Gastroesophageal sphincter (tissue), 4 donors: ENCODE measurements around the gene SAMD4A. TPM values are rescaled to one million over a fixed set of nuclear protein-coding genes. Genes with fewer than 3 reads are reported as not detected.

Experiments
- ATAC-seq: fragments of 150-250 bp; one replicate; pipeline ENCODE4 v1.9.1; 2016; ENCODE audit warnings: mild to moderate bottlenecking, moderate library complexity
- H3K27ac ChIP-seq, 4 donors: fragments of 200-600 bp; sonication (generic) in 3 of 4; 1 replicate in 3 of 4; 2 replicates in 1 of 4; pipeline ENCODE4 v1.5.1; 2016 to 2019
- H3K27me3 ChIP-seq: fragments of 200-600 bp; sonication (generic); one replicate; pipeline ENCODE4 v1.5.1; 2019
- H3K36me3 ChIP-seq, 2 donors: fragments of 200-600 bp; sonication (generic); one replicate each; pipeline ENCODE4 v1.5.1; 2019; ENCODE audit warnings: control low read depth in 1 of 2
- H3K4me1 ChIP-seq, 3 donors: fragments of 200-600 bp; sonication (generic); 1 replicate in 2 of 3; 2 replicates in 1 of 3; pipeline ENCODE4 v1.5.1; 2016 to 2019; ENCODE audit warnings: control low read depth in 2 of 3
- H3K4me3 ChIP-seq, 2 donors: fragments of 200-600 bp; sonication (generic); one replicate each; pipeline ENCODE4 v1.5.1; 2019; ENCODE audit warnings: mild to moderate bottlenecking in 1 of 2, moderate library complexity in 1 of 2
- H3K9me3 ChIP-seq, 3 donors: fragments of 200-600 bp; sonication (generic); one replicate each; pipeline ENCODE4 v1.5.1; 2017 to 2019; ENCODE audit warnings: control low read depth in 2 of 3
- EP300 ChIP-seq: sonication (generic); formaldehyde crosslinking; IDR thresholded peaks from one replicate; pipeline ENCODE4 v1.6.1; 2017; ENCODE audit warnings: antibody characterized with exemption, mild to moderate bottlenecking
- POLR2A ChIP-seq, 2 donors: fragments of 450-650 bp; IDR thresholded peaks; one replicate each; pipeline ENCODE4 v1.6.1; 2017; ENCODE audit warnings: antibody characterized with exemption in 2 of 2, mild to moderate bottlenecking in 2 of 2, moderate library complexity in 1 of 2
- POLR2AphosphoS5 ChIP-seq: sonication (generic); formaldehyde crosslinking; IDR thresholded peaks from one replicate; pipeline ENCODE4 v1.6.1; 2017; ENCODE audit warnings: antibody characterized with exemption
- WGBS, 2 donors: methylation state at CpG; one replicate each; pipeline ENCODE4 v1.1.5; 2018; ENCODE audit warnings: low coverage in 1 of 2; 5-methylcytosine and 5-hydroxymethylcytosine counted together
- total RNA-seq, 4 donors: library from RNA; depleted of rRNA; stranded (reverse); fragments of >200 nt; gene quantifications; one replicate each; pipeline ENCODE4 v1.1.0, GENCODE V29; 2016
- TF ChIP-seq, protein P1 (sequence below), 4 experiments: fragments of 200-600 bp in 2 of 4; fragments of 450-650 bp in 2 of 4; sonication (generic) in 1 of 4; IDR thresholded peaks; one replicate each; pipeline ENCODE4 v1.5.1; 2017 to 2019; ENCODE audit warnings: antibody characterized with exemption in 4 of 4, mild to moderate bottlenecking in 2 of 4, moderate library complexity in 2 of 4

The SAMD4A gene
- total RNA-seq, 4 donors from 2014 or later, result 65.2 to 163 (median 89.7) TPM

DNA sequence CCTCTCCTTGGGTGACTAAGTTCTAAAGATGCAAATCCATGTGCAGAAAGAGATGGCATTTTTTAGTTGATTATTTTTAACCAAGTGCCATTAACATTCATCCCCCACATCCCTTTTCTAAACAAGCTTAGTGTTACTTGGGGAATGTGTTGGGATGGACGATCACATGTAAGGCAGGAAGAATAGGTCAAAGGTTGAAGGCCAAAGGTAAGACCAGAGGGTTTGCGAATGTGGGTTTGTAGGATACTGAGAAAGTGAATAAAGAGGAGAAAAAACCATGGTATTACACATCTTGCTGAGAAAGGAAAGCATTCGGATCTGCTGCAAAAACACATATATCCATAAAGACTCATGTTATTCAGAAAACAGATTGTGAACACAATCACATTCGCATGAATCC, 224.1 kb downstream of the SAMD4A start:
- H3K9me3 ChIP-seq, result peaks cover 0 to 10% (median 0%) of the 10 kb centered on the region in 3 donors
- no peak overlapping the region for H3K27ac ChIP-seq
- no peaks in the 10 kb centered on the region for H3K27me3 ChIP-seq
- no peak overlapping the region for H3K4me3 ChIP-seq
- 76 to 78% methylated on average over 4 of the region's 4 CpGs for WGBS, 2 donors
- ATAC-seq, result no peak
- no peak for TF ChIP-seq POLR2AphosphoS5
- no peak for TF ChIP-seq POLR2A (IDR thresholded peaks at IDR 0.05)
- TF ChIP-seq, protein P1, sequence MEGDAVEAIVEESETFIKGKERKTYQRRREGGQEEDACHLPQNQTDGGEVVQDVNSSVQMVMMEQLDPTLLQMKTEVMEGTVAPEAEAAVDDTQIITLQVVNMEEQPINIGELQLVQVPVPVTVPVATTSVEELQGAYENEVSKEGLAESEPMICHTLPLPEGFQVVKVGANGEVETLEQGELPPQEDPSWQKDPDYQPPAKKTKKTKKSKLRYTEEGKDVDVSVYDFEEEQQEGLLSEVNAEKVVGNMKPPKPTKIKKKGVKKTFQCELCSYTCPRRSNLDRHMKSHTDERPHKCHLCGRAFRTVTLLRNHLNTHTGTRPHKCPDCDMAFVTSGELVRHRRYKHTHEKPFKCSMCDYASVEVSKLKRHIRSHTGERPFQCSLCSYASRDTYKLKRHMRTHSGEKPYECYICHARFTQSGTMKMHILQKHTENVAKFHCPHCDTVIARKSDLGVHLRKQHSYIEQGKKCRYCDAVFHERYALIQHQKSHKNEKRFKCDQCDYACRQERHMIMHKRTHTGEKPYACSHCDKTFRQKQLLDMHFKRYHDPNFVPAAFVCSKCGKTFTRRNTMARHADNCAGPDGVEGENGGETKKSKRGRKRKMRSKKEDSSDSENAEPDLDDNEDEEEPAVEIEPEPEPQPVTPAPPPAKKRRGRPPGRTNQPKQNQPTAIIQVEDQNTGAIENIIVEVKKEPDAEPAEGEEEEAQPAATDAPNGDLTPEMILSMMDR (IDR thresholded peaks at IDR 0.05), result no peak
- TF ChIP-seq EP300, result no peak
- no peaks in the 10 kb centered on the region for H3K4me1 ChIP-seq
- peaks cover 0 to 60% of the 10 kb centered on the region in 2 donors for H3K36me3 ChIP-seq

DNA sequence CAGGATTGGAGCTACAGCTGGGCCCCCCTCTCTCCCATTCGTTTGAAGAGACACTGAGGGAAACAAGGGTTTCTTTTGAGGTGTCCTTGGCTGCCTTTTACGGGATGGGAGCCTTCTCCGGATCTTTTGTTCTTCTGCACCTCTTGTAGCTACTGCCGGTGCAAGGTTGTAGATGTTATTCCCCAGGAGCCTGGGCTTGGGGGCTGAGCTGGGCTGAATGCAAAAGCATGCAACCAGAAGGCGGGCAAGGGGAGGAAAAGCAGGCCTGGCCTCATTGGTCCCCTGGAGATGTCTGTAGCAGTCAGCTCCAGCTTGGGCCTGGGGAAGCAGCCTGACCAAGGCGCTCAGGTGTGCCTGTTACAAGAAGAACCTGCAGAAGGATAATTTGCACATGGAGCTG, 225.4 kb downstream of the SAMD4A start:
- no peak for ATAC-seq
- Histone ChIP-seq H3K36me3 (peaks cover 0 to 47% of the 10 kb centered on the region in 2 donors), H3K4me3 (no peak overlapping the region), H3K27ac (no peak overlapping the region), H3K4me1 (no peaks in the 10 kb centered on the region), H3K27me3 (no peaks in the 10 kb centered on the region), H3K9me3 (peaks cover 0 to 10% (median 0%) of the 10 kb centered on the region in 3 donors)
- TF ChIP-seq POLR2A (IDR thresholded peaks at IDR 0.05) (no peak), POLR2AphosphoS5 (no peak), EP300 (no peak)
- TF ChIP-seq, protein P1 (IDR thresholded peaks at IDR 0.05), result no peak
- 92% methylated on average over 5 of the region's 6 CpGs; no CpG with 5 or more reads in 1 of the 2 donors for WGBS, 2 donors

DNA sequence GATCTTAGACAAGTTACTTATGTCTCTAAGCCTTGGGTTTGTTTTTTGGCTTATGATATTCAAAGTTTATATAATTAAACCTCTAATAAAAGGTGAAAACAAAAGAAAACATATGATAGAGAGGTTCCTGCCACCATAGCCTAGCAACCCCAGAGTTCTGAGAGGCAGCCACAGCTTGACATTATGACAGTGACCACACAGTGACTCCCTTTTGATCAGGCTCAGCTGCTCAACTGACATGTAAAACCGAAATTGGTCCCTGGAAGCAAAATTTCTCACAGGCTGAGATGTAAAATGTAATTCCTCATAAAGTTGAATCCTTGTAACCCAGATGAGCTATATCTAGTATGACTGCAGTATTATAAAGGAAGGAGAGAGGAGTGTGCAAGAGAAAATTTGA, 227.2 kb downstream of the SAMD4A start:
- Histone ChIP-seq H3K4me1 (no peaks in the 10 kb centered on the region), H3K4me3 (no peak overlapping the region), H3K36me3 (peaks cover 0 to 28% of the 10 kb centered on the region in 2 donors), H3K27me3 (no peaks in the 10 kb centered on the region), H3K9me3 (peaks cover 0 to 10% (median 0%) of the 10 kb centered on the region in 3 donors), H3K27ac (no peak overlapping the region)
- ATAC-seq, result no peak
- 17 to 21% methylated on average over 1 of the region's 1 CpG for WGBS, 2 donors
- no peak for TF ChIP-seq EP300
- TF ChIP-seq, protein P1 (IDR thresholded peaks at IDR 0.05), result no peak
- no peak for TF ChIP-seq POLR2A (IDR thresholded peaks at IDR 0.05)
- TF ChIP-seq POLR2AphosphoS5, result no peak

DNA sequence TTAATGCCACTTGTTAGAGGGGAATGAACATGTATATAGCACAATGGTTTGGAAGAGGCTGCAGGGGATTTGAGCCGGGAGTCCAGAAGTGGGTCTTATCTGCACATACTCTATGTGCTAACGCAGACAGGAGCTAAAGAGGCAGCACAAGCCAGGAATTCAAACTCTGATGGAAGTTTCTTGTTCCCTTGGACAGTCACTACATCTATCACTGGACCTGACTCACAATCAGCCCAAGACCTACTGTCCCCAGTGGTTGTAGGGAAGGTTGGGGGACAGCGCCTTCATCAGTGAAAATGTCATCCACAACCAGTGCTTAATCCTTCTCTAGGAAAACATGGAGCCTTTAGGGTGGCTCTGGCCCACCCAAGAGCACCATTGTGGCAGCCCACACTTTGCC, 227.9 kb downstream of the SAMD4A start:
- Histone ChIP-seq H3K9me3 (peaks cover 0 to 10% (median 0%) of the 10 kb centered on the region in 3 donors), H3K27me3 (no peaks in the 10 kb centered on the region), H3K36me3 (peaks cover 0 to 22% of the 10 kb centered on the region in 2 donors), H3K27ac (no peak overlapping the region), H3K4me3 (no peak overlapping the region), H3K4me1 (no peaks in the 10 kb centered on the region)
- WGBS, 2 donors, result 100% methylated on average over 1 of the region's 3 CpGs
- no peak for TF ChIP-seq POLR2AphosphoS5
- TF ChIP-seq POLR2A (IDR thresholded peaks at IDR 0.05), result no peak
- no peak for TF ChIP-seq EP300
- TF ChIP-seq, protein P1 (IDR thresholded peaks at IDR 0.05), result no peak
- ATAC-seq, result no peak

DNA sequence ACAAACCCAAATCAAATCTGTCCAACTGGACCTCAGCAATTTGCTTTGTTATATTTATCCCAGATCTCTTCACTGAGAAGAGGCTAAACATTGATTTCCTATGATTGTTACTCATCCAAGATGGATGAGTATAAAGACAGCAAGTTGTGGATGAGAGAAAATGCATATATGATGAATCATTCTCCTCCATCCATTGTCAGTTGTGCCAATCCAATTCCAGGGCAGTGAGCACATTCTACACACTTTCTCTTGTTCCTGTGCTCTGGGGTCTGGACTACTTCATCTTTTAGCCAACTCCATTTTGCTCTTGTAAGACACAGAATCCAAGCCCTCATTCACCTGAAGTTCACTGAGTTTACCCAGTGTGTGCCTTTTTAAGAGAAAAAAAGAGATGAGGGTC, 230.0 kb downstream of the SAMD4A start:
- Histone ChIP-seq H3K9me3 (peaks cover 0 to 10% (median 0%) of the 10 kb centered on the region in 3 donors), H3K4me1 (no peaks in the 10 kb centered on the region), H3K27me3 (no peaks in the 10 kb centered on the region), H3K36me3 (peaks cover 0 to 5% of the 10 kb centered on the region in 2 donors), H3K27ac (no peak overlapping the region), H3K4me3 (no peak overlapping the region)
- TF ChIP-seq POLR2A (IDR thresholded peaks at IDR 0.05), result no peak
- no peak for TF ChIP-seq POLR2AphosphoS5
- TF ChIP-seq EP300, result no peak
- TF ChIP-seq, protein P1 (IDR thresholded peaks at IDR 0.05), result no peak
- no peak for ATAC-seq
